OCI-LY3 (cell line): Measurements from ENCODE around the gene FUT8.

Source experiments
- H2AFZ ChIP-seq: fragments of 200-600, 300-600 bp; shearing (Covaris generic); 2 replicates; pipeline ENCODE4 v1.6.0; 2014; ENCODE audit warnings: antibody characterized with exemption, low read depth, low read length
- H3K27ac ChIP-seq: fragments of 200-600, 300-600 bp; sonication (generic); 2 replicates; pipeline ENCODE4 v1.5.1; 2014; ENCODE audit warnings: mild to moderate bottlenecking, low read length, moderate library complexity, mixed read lengths
- H3K27me3 ChIP-seq: fragments of 200-600, 300-600 bp; sonication (generic); 2 replicates; pipeline ENCODE4 v1.6.1; 2014; ENCODE audit warnings: low read depth, low read length, mixed read lengths
- H3K36me3 ChIP-seq: fragments of 200-600, 300-600 bp; sonication (generic); replicated peaks from 2 replicates; pipeline ENCODE3; 2014; ENCODE audit warnings: low read depth, low read length, mixed read lengths
- H3K4me1 ChIP-seq: fragments of 300-600, 200-600 bp; sonication (generic); 2 replicates; pipeline ENCODE4 v1.6.1; 2014; ENCODE audit warnings: low read length, mixed read lengths
- H3K4me2 ChIP-seq: fragments of 200-600, 300-600 bp; sonication (generic); 2 replicates; pipeline ENCODE4 v1.6.1; 2014; ENCODE audit warnings: low read length, mixed read lengths
- H3K4me3 ChIP-seq: fragments of 300-600, 200-600 bp; sonication (generic); 2 replicates; pipeline ENCODE4 v1.5.1; 2014; ENCODE audit warnings: antibody characterized with exemption, mild to moderate bottlenecking, low read length, moderate library complexity
- H3K79me2 ChIP-seq: fragments of 300-600, 200-600 bp; shearing (Covaris generic); 2 replicates; pipeline ENCODE4 v1.6.1; 2014; ENCODE audit warnings: mild to moderate bottlenecking, low read length, mixed read lengths
- H3K9ac ChIP-seq: fragments of 300-600, 200-600 bp; shearing (Covaris generic); 2 replicates; pipeline ENCODE4 v1.6.0; 2014; ENCODE audit warnings: mild to moderate bottlenecking, low read length, moderate library complexity
- H3K9me3 ChIP-seq: fragments of 200-600, 300-600 bp; shearing (Covaris generic); 2 replicates; pipeline ENCODE4 v1.6.1; 2014; ENCODE audit warnings: low read length, mixed read lengths; ENCODE audit not compliant: insufficient read depth
- H4K20me1 ChIP-seq: fragments of 200-600, 300-600 bp; sonication (generic); 2 replicates; pipeline ENCODE4 v1.6.1; 2016; ENCODE audit warnings: low read length, mixed read lengths; ENCODE audit not compliant: insufficient read depth
- EZH2phosphoT487 ChIP-seq: fragments of 200-600 bp; shearing (Covaris generic); IDR thresholded peaks from 2 replicates; pipeline ENCODE4 v1.6.1; 2018; ENCODE audit warnings: antibody characterized with exemption, mixed run types, low read depth
- TF ChIP-seq, protein P1 (sequence below): fragments of 200-600, 300-600 bp; sonication (generic); IDR thresholded peaks from 2 replicates; pipeline ENCODE4 v1.5.1; 2014; ENCODE audit warnings: antibody characterized with exemption, low read length, low read depth

FUT8 gene

DNA sequence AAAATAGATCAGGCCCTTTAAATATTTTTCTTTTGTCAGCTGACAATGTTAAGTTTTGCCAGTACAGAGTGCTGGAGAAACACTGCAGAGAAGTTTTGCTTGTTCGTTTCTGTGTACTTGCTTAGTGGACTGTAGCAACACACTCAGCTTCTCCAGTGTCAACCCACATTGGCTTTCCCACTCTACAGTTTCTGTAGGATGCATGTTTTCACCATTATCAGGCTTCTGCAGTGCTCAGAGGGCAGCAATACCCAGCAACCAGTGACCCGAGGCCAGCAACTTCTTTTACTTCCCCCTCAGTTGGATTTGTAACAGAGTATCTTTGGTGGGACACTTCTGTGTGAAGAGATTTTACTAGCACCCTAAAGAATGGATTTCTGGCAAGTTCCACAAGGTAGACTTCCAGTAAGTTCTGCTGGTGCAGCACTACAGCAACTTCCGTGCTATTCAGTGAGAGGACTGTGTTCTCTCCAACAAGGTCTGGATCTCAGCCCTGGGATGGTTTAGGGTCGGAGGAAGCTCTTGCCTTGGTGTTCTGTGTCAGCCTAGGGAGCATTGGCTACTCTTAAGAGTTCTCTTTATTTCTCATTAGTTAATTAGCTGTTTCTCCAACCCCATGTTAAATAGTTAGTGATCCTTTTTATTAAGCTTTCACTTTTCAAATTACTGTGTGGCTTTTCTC is 70.4 kb downstream of the FUT8 start:
- Histone ChIP-seq H3K9ac (peak overlapping the region; percentile 18; the same call in 1 of the 2 replicates), H3K27me3 (peaks cover 21% of the 10 kb centered on the region), H3K9me3 (no peaks in the 10 kb centered on the region), H4K20me1 (no peaks in the 10 kb centered on the region), H3K4me3 (peak overlapping the region; percentile 57), H3K36me3 (no peaks in the 10 kb centered on the region), H3K4me2 (peak overlapping the region; percentile 81), H3K27ac (no peak overlapping the region), H3K79me2 (no peaks in the 10 kb centered on the region), H3K4me1 (peaks cover 29% of the 10 kb centered on the region), H2AFZ (peak overlapping the region; percentile 51)
- no peak for TF ChIP-seq EZH2phosphoT487
- TF ChIP-seq, protein P1, sequence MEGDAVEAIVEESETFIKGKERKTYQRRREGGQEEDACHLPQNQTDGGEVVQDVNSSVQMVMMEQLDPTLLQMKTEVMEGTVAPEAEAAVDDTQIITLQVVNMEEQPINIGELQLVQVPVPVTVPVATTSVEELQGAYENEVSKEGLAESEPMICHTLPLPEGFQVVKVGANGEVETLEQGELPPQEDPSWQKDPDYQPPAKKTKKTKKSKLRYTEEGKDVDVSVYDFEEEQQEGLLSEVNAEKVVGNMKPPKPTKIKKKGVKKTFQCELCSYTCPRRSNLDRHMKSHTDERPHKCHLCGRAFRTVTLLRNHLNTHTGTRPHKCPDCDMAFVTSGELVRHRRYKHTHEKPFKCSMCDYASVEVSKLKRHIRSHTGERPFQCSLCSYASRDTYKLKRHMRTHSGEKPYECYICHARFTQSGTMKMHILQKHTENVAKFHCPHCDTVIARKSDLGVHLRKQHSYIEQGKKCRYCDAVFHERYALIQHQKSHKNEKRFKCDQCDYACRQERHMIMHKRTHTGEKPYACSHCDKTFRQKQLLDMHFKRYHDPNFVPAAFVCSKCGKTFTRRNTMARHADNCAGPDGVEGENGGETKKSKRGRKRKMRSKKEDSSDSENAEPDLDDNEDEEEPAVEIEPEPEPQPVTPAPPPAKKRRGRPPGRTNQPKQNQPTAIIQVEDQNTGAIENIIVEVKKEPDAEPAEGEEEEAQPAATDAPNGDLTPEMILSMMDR, result no peak

DNA sequence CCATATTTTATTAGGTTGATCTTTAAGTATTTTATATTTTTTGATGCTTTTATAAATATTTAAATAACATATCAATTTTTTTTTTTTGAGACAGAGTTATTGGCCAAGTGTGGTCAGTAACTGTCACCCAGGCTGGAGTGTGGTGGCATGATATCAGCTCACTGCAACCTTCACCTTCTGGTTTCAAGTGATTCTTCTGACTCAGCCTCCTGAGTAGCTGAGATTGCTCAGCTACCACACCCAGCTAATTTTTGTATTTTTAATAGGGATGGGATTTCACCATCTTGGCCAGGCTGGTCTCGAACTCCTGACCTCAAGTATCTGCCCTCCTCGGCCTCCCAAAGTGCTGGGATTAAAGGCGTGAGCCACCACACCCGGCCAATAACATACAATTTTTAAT is 71.1 kb downstream of the FUT8 start:
- Histone ChIP-seq H3K27ac (no peak overlapping the region), H3K4me1 (peaks cover 28% of the 10 kb centered on the region), H2AFZ (no peak overlapping the region), H3K27me3 (peaks cover 13% of the 10 kb centered on the region; the same call in 1 of the 2 replicates), H3K4me2 (peak overlapping the region; percentile 81), H4K20me1 (no peaks in the 10 kb centered on the region), H3K9ac (no peak overlapping the region), H3K4me3 (peak overlapping the region; percentile 57), H3K79me2 (no peaks in the 10 kb centered on the region), H3K36me3 (no peaks in the 10 kb centered on the region), H3K9me3 (no peaks in the 10 kb centered on the region)
- TF ChIP-seq, protein P1, result no peak
- TF ChIP-seq EZH2phosphoT487, result no peak

DNA sequence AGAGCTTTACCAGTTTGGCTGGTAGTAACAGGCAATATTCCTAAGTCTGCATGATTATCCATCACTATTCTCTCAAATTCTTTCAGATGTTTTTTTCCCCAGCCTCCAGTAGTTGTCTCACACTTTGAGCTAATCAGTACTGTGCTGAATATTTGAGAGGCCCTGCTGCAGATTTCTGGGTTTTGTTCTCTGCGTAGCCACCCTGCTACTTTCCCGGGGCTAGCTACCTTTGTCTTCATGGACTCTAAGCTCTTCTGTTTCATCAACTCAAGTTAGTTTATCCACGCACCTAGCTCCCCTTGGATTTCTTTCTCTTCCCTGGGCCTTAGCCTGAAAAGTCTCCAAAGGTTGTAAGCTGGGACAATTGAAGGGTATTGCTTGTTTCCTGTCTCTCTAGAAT is 73.0 kb downstream of the FUT8 start:
- Histone ChIP-seq H2AFZ (no peak overlapping the region), H3K79me2 (no peaks in the 10 kb centered on the region), H3K4me1 (peaks cover 28% of the 10 kb centered on the region), H3K4me2 (no peak overlapping the region), H3K4me3 (no peak overlapping the region), H4K20me1 (no peaks in the 10 kb centered on the region), H3K27ac (no peak overlapping the region), H3K9ac (no peak overlapping the region), H3K27me3 (0 out of 2 replicates have a peak, but pooled peaks cover 4% of the 10 kb centered on the region), H3K9me3 (no peaks in the 10 kb centered on the region), H3K36me3 (no peaks in the 10 kb centered on the region)
- no peak for TF ChIP-seq EZH2phosphoT487
- TF ChIP-seq, protein P1, result no peak

DNA sequence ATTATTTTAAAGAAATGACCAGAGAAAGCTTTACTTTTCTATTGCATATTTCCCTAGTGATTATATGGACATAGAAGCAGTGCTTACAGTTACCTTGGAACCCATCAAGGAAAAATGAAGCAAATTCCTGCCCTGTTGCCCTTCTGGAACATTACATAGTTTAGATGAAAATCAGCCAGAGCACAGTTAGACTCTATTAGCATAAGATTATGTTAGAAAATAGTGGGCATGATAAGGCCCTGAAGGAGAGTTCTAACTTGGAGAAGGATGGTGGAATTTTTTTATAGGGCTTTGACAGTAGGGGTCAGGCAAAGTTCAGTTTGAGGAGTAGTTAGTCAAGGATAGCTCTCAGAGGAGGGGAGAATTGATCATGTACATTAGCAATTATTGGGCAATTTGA is 74.3 kb downstream of the FUT8 start:
- H3K79me2 ChIP-seq, result no peaks in the 10 kb centered on the region
- H4K20me1 ChIP-seq, result no peaks in the 10 kb centered on the region
- H3K4me3 ChIP-seq, result no peak overlapping the region
- no peak overlapping the region for H3K27ac ChIP-seq
- H3K9ac ChIP-seq, result no peak overlapping the region
- TF ChIP-seq, protein P1, result peak; percentile 30; the same call in 1 of the 2 replicates
- no peak for TF ChIP-seq EZH2phosphoT487
- H3K9me3 ChIP-seq, result no peaks in the 10 kb centered on the region
- no peak overlapping the region for H3K4me2 ChIP-seq
- H3K27me3 ChIP-seq, result no peaks in the 10 kb centered on the region
- H3K36me3 ChIP-seq, result no peaks in the 10 kb centered on the region
- H2AFZ ChIP-seq, result no peak overlapping the region
- peaks cover 28% of the 10 kb centered on the region for H3K4me1 ChIP-seq
